ENCODE results near the gene GLYATL3. TPM values are rescaled to one million over a fixed set of nuclear protein-coding genes. Genes with fewer than 3 reads are reported as not detected.

GLYATL3 gene
- polyA plus RNA-seq, 3 donors = not detected

GRCh38 chr6:49535795-49536194 is 36.1 kb downstream of the GLYATL3 start:
- Mint-ChIP-seq H3K27ac (no peak overlapping the region), H3K4me1 (peaks cover 4% of the 10 kb centered on the region), H3K36me3 (no peaks in the 10 kb centered on the region), H3K4me3 (no peak overlapping the region), H3K27me3 (ENCODE audit: low read depth in 3 of 3) (peaks cover 0 to 6% (median 3%) of the 10 kb centered on the region in 3 donors), H3K9me3 (peaks cover 0 to 2% (median 0%) of the 10 kb centered on the region in 7 donors)
- no peak for DNase-seq
- WGBS (ENCODE audit: insufficient coverage) = no CpG with 5 or more reads among the region's 5 CpGs
- H2AFZ ChIP-seq (ENCODE audit: insufficient read depth, low read depth, low read length, poor library complexity, severe bottlenecking) = no peak overlapping the region
- no peaks in the 10 kb centered on the region for H3K27me3 ChIP-seq (ENCODE audit: control insufficient read depth in 2 of 2, insufficient read depth in 2 of 2, low read length in 2 of 2)
- no peaks in the 10 kb centered on the region for H3K36me3 ChIP-seq (replicated peaks in 1 of 2; ENCODE audit: control insufficient read depth in 1 of 2, insufficient read depth in 2 of 2, low read length in 2 of 2)
- no peak for TF ChIP-seq CTCF (IDR thresholded peaks at IDR 0.05)
- no peak overlapping the region for H3K4me3 ChIP-seq (replicated peaks in 1 of 3; ENCODE audit: low read depth in 2 of 3, low read length in 3 of 3)
- no peaks in the 10 kb centered on the region for H3K9me3 ChIP-seq (replicated peaks in 1 of 2; ENCODE audit: control insufficient read depth in 1 of 2, insufficient read depth in 1 of 2, low read length in 2 of 2)
- H3K79me2 ChIP-seq (ENCODE audit: insufficient read depth, low read length) = no peaks in the 10 kb centered on the region
- no peaks in the 10 kb centered on the region for H3K4me1 ChIP-seq (ENCODE audit: control insufficient read depth in 1 of 2, insufficient read depth in 2 of 2, low read length in 2 of 2)
- H4K20me1 ChIP-seq (ENCODE audit: insufficient read depth, low read length) = no peaks in the 10 kb centered on the region
- no peak overlapping the region for H3K9ac ChIP-seq (ENCODE audit: insufficient read depth, low read length, poor library complexity, severe bottlenecking)
- no peak overlapping the region for H3K27ac ChIP-seq (ENCODE audit: low read depth in 1 of 2, low read length in 2 of 2)
- intact Hi-C loops (cut with micrococcal nuclease) = no loop called here
- no peak overlapping the region for H3K4me2 ChIP-seq (replicated peaks; ENCODE audit: extremely low read depth, low read length, poor library complexity, severe bottlenecking)

GRCh38 chr6:49539102-49539501 is 39.4 kb downstream of the GLYATL3 start:
- no peak for TF ChIP-seq CTCF (IDR thresholded peaks at IDR 0.05)
- Histone ChIP-seq H3K36me3 (replicated peaks in 1 of 2; ENCODE audit: control insufficient read depth in 1 of 2, insufficient read depth in 2 of 2, low read length in 2 of 2) (no peaks in the 10 kb centered on the region), H3K27ac (ENCODE audit: low read depth in 1 of 2, low read length in 2 of 2) (no peak overlapping the region), H3K79me2 (ENCODE audit: insufficient read depth, low read length) (no peaks in the 10 kb centered on the region), H4K20me1 (ENCODE audit: insufficient read depth, low read length) (no peaks in the 10 kb centered on the region), H2AFZ (ENCODE audit: insufficient read depth, low read depth, low read length, poor library complexity, severe bottlenecking) (no peak overlapping the region), H3K27me3 (ENCODE audit: control insufficient read depth in 2 of 2, insufficient read depth in 2 of 2, low read length in 2 of 2) (no peaks in the 10 kb centered on the region), H3K9ac (ENCODE audit: insufficient read depth, low read length, poor library complexity, severe bottlenecking) (no peak overlapping the region), H3K4me3 (replicated peaks in 1 of 3; ENCODE audit: low read depth in 2 of 3, low read length in 3 of 3) (no peak overlapping the region), H3K4me2 (replicated peaks; ENCODE audit: extremely low read depth, low read length, poor library complexity, severe bottlenecking) (no peak overlapping the region), H3K9me3 (replicated peaks in 1 of 2; ENCODE audit: control insufficient read depth in 1 of 2, insufficient read depth in 1 of 2, low read length in 2 of 2) (no peaks in the 10 kb centered on the region), H3K4me1 (ENCODE audit: control insufficient read depth in 1 of 2, insufficient read depth in 2 of 2, low read length in 2 of 2) (no peaks in the 10 kb centered on the region)
- peaks cover under 1 to 3% (median under 1%) of the 10 kb centered on the region in 3 donors for H3K27me3 Mint-ChIP-seq (ENCODE audit: low read depth in 3 of 3)
- WGBS (ENCODE audit: insufficient coverage) = no CpG with 5 or more reads among the region's 3 CpGs
- DNase-seq = no peak
- peaks cover 0 to 2% (median 0%) of the 10 kb centered on the region in 7 donors for H3K9me3 Mint-ChIP-seq
- no peak overlapping the region for H3K4me3 Mint-ChIP-seq
- H3K4me1 Mint-ChIP-seq = peaks cover 12% of the 10 kb centered on the region
- H3K27ac Mint-ChIP-seq = no peak overlapping the region
- no peaks in the 10 kb centered on the region for H3K36me3 Mint-ChIP-seq
- intact Hi-C loops (cut with micrococcal nuclease) = no loop called here

All from CD14-positive monocyte (primary cell).